HepG2 (cell line): ENCODE measurements around the gene C2orf81. TPM values are rescaled to one million over a fixed set of nuclear protein-coding genes. Genes with fewer than 3 reads are reported as not detected.

Source experiments
- ATF7-NPFF ChIP-seq: sonication (generic); formaldehyde crosslinking; IDR thresholded peaks from 2 replicates; pipeline ENCODE4 v1.8.1; 2023; ENCODE audit warnings: mild to moderate bottlenecking, low read depth, missing genetic modification reagents, moderate library complexity
- CBX1 ChIP-seq: IDR thresholded peaks from one replicate; pipeline ENCODE4 v1.6.1; 2016; ENCODE audit warnings: antibody characterized with exemption, low read depth
- CCAR2 ChIP-seq: fragments of 200-400 bp; formaldehyde crosslinking; optimal IDR thresholded peaks from 2 replicates; pipeline ENCODE3; 2018; ENCODE audit warnings: low read depth, mild to moderate bottlenecking, low read length, moderate library complexity
- EED ChIP-seq: sonication (generic); formaldehyde crosslinking; IDR thresholded peaks from 2 replicates; pipeline ENCODE4 v1.5.0; 2020; ENCODE audit warnings: mild to moderate bottlenecking, missing genetic modification reagents
- FOXC1 ChIP-seq: sonication (generic); formaldehyde crosslinking; IDR thresholded peaks from 2 replicates; pipeline ENCODE4 v1.8.0; 2022; ENCODE audit warnings: mild to moderate bottlenecking, missing genetic modification reagents, borderline replicate concordance
- GFI1 ChIP-seq: sonication (generic); formaldehyde crosslinking; IDR thresholded peaks from 2 replicates; pipeline ENCODE4 v1.5.0; 2020; ENCODE audit warnings: missing genetic modification reagents, mild to moderate bottlenecking, borderline replicate concordance
- HOMEZ ChIP-seq: IDR thresholded peaks from 2 replicates; pipeline ENCODE4 v1.6.1; 2016; ENCODE audit warnings: low read depth
- MED1 ChIP-seq: sonication (generic); formaldehyde crosslinking; IDR thresholded peaks from 2 replicates; pipeline ENCODE4 v1.4.0; 2020; ENCODE audit warnings: missing genetic modification reagents
- NFRKB ChIP-seq: fragments of 450-650 bp; IDR thresholded peaks from 2 replicates; pipeline ENCODE4 v1.6.1; 2017
- PAWR ChIP-seq: sonication (generic); formaldehyde crosslinking; IDR thresholded peaks from 2 replicates; pipeline ENCODE4 v1.4.0; 2020; ENCODE audit warnings: missing genetic modification reagents, mild to moderate bottlenecking, borderline replicate concordance
- PCBP2 ChIP-seq: fragments of 200-400 bp; formaldehyde crosslinking; optimal IDR thresholded peaks from 2 replicates; pipeline ENCODE3; 2018; ENCODE audit warnings: low read length, low read depth; ENCODE audit not compliant: poor library complexity, severe bottlenecking
- SIX4 ChIP-seq: sonication (generic); formaldehyde crosslinking; IDR thresholded peaks from 2 replicates; pipeline ENCODE4 v1.4.0; 2020; ENCODE audit warnings: missing genetic modification reagents
- SMAD1 ChIP-seq: sonication (generic); formaldehyde crosslinking; IDR thresholded peaks from 2 replicates; pipeline ENCODE4 v1.4.0; 2020; ENCODE audit warnings: missing genetic modification reagents, low read depth, mild to moderate bottlenecking, borderline replicate concordance
- SNAI1 ChIP-seq: sonication (generic); formaldehyde crosslinking; IDR thresholded peaks from 2 replicates; pipeline ENCODE4 v1.5.0; 2020; ENCODE audit warnings: mild to moderate bottlenecking, missing genetic modification reagents, borderline replicate concordance
- SRF ChIP-seq: IDR thresholded peaks from 2 replicates; pipeline ENCODE4 v1.6.1; 2011; ENCODE audit warnings: mild to moderate bottlenecking, low read depth, low read length, moderate library complexity
- ZFP1 ChIP-seq: IDR thresholded peaks from 2 replicates; pipeline ENCODE4 v1.6.1; 2016
- ZFP41 ChIP-seq: sonication (generic); formaldehyde crosslinking; IDR thresholded peaks from 2 replicates; pipeline ENCODE4 v1.4.0; 2020; ENCODE audit warnings: mild to moderate bottlenecking, missing genetic modification reagents, borderline replicate concordance
- polyA plus RNA-seq, 8 experiments: library from polyadenylated mRNA; depleted of rRNA in 3 of 8; stranded (reverse) in 7 of 8; unstranded in 1 of 8; fragments of >200 nt; fragmentation: Illumina TruSeq in 4 of 8; extraction: Trizol in 4 of 8; gene quantifications; 2 replicates each; pipeline versions ENCODE4 v1.2.1 to v1.2.3, GENCODE V29; 2011 to 2016; ENCODE audit warnings: low read depth in 4 of 8, missing spikeins in 1 of 8, mixed read lengths in 1 of 8; ENCODE audit not compliant: insufficient read depth in 1 of 8
- total RNA-seq, 5 experiments: library from RNA; depleted of rRNA; stranded (reverse); fragments of >200 nt; fragmentation: Illumina TruSeq; extraction: Trizol; gene quantifications; 2 replicates each; pipeline ENCODE4 v1.2.3, GENCODE V29; 2016; ENCODE audit warnings: low read depth in 1 of 5
- TF ChIP-seq, protein P1 (sequence below): sonication (generic); formaldehyde crosslinking; conservative IDR thresholded peaks from 2 replicates; pipeline ENCODE4 v1.8.1; 2023; ENCODE audit warnings: missing genetic modification reagents
- TF ChIP-seq, protein P2 (sequence below): sonication (generic); formaldehyde crosslinking; IDR thresholded peaks from 2 replicates; pipeline ENCODE4 v1.9.0; 2021; ENCODE audit warnings: mild to moderate bottlenecking, missing genetic modification reagents

C2orf81 gene
- total and polyA plus RNA-seq, 2 of the 13 experiments (the other 11 are each of a cell fraction or from before 2014, with no cell fraction given) = 0.15 to 0.17 TPM

GRCh38 chr2:74440378-74441169 lies 19.2 kb upstream of the C2orf81 start (continued):
- TF ChIP-seq, protein P1, sequence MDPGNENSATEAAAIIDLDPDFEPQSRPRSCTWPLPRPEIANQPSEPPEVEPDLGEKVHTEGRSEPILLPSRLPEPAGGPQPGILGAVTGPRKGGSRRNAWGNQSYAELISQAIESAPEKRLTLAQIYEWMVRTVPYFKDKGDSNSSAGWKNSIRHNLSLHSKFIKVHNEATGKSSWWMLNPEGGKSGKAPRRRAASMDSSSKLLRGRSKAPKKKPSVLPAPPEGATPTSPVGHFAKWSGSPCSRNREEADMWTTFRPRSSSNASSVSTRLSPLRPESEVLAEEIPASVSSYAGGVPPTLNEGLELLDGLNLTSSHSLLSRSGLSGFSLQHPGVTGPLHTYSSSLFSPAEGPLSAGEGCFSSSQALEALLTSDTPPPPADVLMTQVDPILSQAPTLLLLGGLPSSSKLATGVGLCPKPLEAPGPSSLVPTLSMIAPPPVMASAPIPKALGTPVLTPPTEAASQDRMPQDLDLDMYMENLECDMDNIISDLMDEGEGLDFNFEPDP (CRISPR knock-in tag) = no peak
- TF ChIP-seq EED (CRISPR knock-in tag) (no peak; the same call in 1 of the 2 replicates), SNAI1 (CRISPR knock-in tag) (0 out of 2 replicates have a peak, but pooled peaks have one; percentile 87), PAWR (CRISPR knock-in tag) (0 out of 2 replicates have a peak, but pooled peaks have one; percentile 68), MED1 (CRISPR knock-in tag) (peak; percentile 72), FOXC1 (peak; percentile 38; the same call in 1 of the 2 replicates), SMAD1 (CRISPR knock-in tag) (no peak; the same call in 1 of the 2 replicates), ZFP1 (CRISPR knock-in tag) (peak; percentile 76; the same call in 1 of the 2 replicates), GFI1 (peak; percentile 59; the same call in 1 of the 2 replicates), CCAR2 (peak; percentile 86), ZFP41 (CRISPR knock-in tag) (no peak; the same call in 1 of the 2 replicates), HOMEZ (peak; percentile 37; the same call in 1 of the 2 replicates), PCBP2 (peak; percentile 54), SIX4 (CRISPR knock-in tag) (no peak), NFRKB (no peak), ATF7-NPFF (CRISPR knock-in tag) (peak; percentile 97), CBX1 (no peak), SRF (no peak)
- TF ChIP-seq, protein P2, sequence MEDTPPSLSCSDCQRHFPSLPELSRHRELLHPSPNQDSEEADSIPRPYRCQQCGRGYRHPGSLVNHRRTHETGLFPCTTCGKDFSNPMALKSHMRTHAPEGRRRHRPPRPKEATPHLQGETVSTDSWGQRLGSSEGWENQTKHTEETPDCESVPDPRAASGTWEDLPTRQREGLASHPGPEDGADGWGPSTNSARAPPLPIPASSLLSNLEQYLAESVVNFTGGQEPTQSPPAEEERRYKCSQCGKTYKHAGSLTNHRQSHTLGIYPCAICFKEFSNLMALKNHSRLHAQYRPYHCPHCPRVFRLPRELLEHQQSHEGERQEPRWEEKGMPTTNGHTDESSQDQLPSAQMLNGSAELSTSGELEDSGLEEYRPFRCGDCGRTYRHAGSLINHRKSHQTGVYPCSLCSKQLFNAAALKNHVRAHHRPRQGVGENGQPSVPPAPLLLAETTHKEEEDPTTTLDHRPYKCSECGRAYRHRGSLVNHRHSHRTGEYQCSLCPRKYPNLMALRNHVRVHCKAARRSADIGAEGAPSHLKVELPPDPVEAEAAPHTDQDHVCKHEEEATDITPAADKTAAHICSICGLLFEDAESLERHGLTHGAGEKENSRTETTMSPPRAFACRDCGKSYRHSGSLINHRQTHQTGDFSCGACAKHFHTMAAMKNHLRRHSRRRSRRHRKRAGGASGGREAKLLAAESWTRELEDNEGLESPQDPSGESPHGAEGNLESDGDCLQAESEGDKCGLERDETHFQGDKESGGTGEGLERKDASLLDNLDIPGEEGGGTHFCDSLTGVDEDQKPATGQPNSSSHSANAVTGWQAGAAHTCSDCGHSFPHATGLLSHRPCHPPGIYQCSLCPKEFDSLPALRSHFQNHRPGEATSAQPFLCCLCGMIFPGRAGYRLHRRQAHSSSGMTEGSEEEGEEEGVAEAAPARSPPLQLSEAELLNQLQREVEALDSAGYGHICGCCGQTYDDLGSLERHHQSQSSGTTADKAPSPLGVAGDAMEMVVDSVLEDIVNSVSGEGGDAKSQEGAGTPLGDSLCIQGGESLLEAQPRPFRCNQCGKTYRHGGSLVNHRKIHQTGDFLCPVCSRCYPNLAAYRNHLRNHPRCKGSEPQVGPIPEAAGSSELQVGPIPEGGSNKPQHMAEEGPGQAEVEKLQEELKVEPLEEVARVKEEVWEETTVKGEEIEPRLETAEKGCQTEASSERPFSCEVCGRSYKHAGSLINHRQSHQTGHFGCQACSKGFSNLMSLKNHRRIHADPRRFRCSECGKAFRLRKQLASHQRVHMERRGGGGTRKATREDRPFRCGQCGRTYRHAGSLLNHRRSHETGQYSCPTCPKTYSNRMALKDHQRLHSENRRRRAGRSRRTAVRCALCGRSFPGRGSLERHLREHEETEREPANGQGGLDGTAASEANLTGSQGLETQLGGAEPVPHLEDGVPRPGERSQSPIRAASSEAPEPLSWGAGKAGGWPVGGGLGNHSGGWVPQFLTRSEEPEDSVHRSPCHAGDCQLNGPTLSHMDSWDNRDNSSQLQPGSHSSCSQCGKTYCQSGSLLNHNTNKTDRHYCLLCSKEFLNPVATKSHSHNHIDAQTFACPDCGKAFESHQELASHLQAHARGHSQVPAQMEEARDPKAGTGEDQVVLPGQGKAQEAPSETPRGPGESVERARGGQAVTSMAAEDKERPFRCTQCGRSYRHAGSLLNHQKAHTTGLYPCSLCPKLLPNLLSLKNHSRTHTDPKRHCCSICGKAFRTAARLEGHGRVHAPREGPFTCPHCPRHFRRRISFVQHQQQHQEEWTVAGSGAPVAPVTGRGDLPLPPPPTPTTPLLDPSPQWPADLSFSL (CRISPR knock-in tag) = peak; percentile 65; the same call in 1 of the 2 replicates
